A673 (cell line): Measurements from ENCODE around the gene GNA15. TPM values are rescaled to one million over a fixed set of nuclear protein-coding genes. Genes with fewer than 3 reads are reported as not detected.

Source experiments
- BruUV-seq: library from RNA; stranded (reverse); fragments of 400-500 nt; replicated peaks from 2 replicates; lab custom pipeline; 2021; lab: Mats Ljungman, UMichigan
- CTCF ChIA-PET: fragments of 300-600 bp; sonication (Branson Sonifier 250); formaldehyde crosslinking; loops from one replicate; lab custom pipeline; 2022; ENCODE audit warnings: antibody characterized with exemption; lab: Charles Lee
- POLR2A ChIA-PET: fragments of 300-600 bp; sonication (Branson Sonifier 250); formaldehyde crosslinking; loops from one replicate; lab custom pipeline; 2022; ENCODE audit warnings: antibody characterized with exemption; ENCODE audit not compliant: low non-redundant PET; lab: Charles Lee
- DNase-seq: peaks from one replicate; pipeline ENCODE4 v3.0.0-alpha.2; 2015; ENCODE audit warnings: low spot score
- H3K27ac ChIP-seq: fragments of 200-600 bp; sonication (generic); 2 replicates; pipeline ENCODE4 v1.5.1; 2016; ENCODE audit warnings: mixed run types, low read depth, mild to moderate bottlenecking, mixed read lengths, antibody characterized with exemption, low read length; ENCODE audit not compliant: poor library complexity, severe bottlenecking
- H3K27me3 ChIP-seq: fragments of 200-600 bp; sonication (generic); replicated peaks from 2 replicates; pipeline ENCODE4 v1.6.1; 2017; ENCODE audit warnings: mixed run types, low read depth, mild to moderate bottlenecking, mixed read lengths, antibody characterized with exemption, low read length; ENCODE audit not compliant: insufficient read depth, poor library complexity
- H3K36me3 ChIP-seq: fragments of 200-600 bp; sonication (generic); 2 replicates; pipeline ENCODE4 v1.6.1; 2016; ENCODE audit warnings: mixed run types, mild to moderate bottlenecking, mixed read lengths, antibody characterized with exemption, low read length; ENCODE audit not compliant: insufficient read depth, poor library complexity, severe bottlenecking
- H3K4me1 ChIP-seq: fragments of 200-600 bp; sonication (generic); 2 replicates; pipeline ENCODE4 v1.6.1; 2017; ENCODE audit warnings: mixed run types, mild to moderate bottlenecking, mixed read lengths, antibody characterized with exemption, low read length; ENCODE audit not compliant: insufficient read depth, poor library complexity, severe bottlenecking
- H3K4me3 ChIP-seq: fragments of 200-600 bp; sonication (generic); 2 replicates; pipeline ENCODE4 v1.5.1; 2016; ENCODE audit warnings: low read depth, mixed run types, mild to moderate bottlenecking, mixed read lengths, low read length; ENCODE audit not compliant: poor library complexity, severe bottlenecking
- H3K9me3 ChIP-seq: fragments of 200-600 bp; sonication (generic); 2 replicates; pipeline ENCODE4 v1.6.1; 2016; ENCODE audit warnings: mixed run types, low read depth, mild to moderate bottlenecking, mixed read lengths, antibody characterized with exemption, low read length; ENCODE audit not compliant: poor library complexity, severe bottlenecking
- EZH2 ChIP-seq: fragments of 200-600 bp; sonication (generic); IDR thresholded peaks from 2 replicates; pipeline ENCODE4 v1.6.1; 2017; ENCODE audit warnings: borderline replicate concordance, low read depth, mild to moderate bottlenecking, mixed read lengths, antibody characterized with exemption, low read length; ENCODE audit not compliant: poor library complexity, severe bottlenecking
- intact Hi-C: fragments of 100-400 bp; cut with micrococcal nuclease; formaldehyde crosslinking; loops from one replicate; pipeline ENCODE4 v1.10.0; 2022; ENCODE audit not compliant: unreplicated experiment
- total RNA-seq: library from RNA; stranded (reverse); gene quantifications from 2 replicates; pipeline ENCODE4 v1.2.3, GENCODE V29; 2021
- TF ChIP-seq, protein P1 (sequence below): fragments of 300-800, 200-600 bp; sonication (generic); conservative IDR thresholded peaks from 2 replicates; pipeline ENCODE4 v1.5.1; 2017; ENCODE audit warnings: low read depth, mild to moderate bottlenecking, antibody characterized with exemption, low read length, moderate library complexity, mixed read lengths

GNA15 gene
- total RNA-seq, 1 experiment from 2014 or later, result 0.26 TPM

- H3K27ac ChIP-seq, result no peak overlapping the region
- TF ChIP-seq, protein P1, sequence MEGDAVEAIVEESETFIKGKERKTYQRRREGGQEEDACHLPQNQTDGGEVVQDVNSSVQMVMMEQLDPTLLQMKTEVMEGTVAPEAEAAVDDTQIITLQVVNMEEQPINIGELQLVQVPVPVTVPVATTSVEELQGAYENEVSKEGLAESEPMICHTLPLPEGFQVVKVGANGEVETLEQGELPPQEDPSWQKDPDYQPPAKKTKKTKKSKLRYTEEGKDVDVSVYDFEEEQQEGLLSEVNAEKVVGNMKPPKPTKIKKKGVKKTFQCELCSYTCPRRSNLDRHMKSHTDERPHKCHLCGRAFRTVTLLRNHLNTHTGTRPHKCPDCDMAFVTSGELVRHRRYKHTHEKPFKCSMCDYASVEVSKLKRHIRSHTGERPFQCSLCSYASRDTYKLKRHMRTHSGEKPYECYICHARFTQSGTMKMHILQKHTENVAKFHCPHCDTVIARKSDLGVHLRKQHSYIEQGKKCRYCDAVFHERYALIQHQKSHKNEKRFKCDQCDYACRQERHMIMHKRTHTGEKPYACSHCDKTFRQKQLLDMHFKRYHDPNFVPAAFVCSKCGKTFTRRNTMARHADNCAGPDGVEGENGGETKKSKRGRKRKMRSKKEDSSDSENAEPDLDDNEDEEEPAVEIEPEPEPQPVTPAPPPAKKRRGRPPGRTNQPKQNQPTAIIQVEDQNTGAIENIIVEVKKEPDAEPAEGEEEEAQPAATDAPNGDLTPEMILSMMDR, result no peak
- no peak for TF ChIP-seq EZH2
- H3K27me3 ChIP-seq, result no peaks in the 10 kb centered on the region
- no peak overlapping the region for H3K4me3 ChIP-seq
- no peak for DNase-seq
- H3K9me3 ChIP-seq, result no peaks in the 10 kb centered on the region
- CTCF ChIA-PET, result no interaction called here
- intact Hi-C loops, result no loop called here
- POLR2A ChIA-PET, result no interaction called here
- BruUV-seq, result no TSS peak
- peaks cover 17% of the 10 kb centered on the region for H3K4me1 ChIP-seq
- no peaks in the 10 kb centered on the region for H3K36me3 ChIP-seq
Observed at GRCh38 chr19:3136684-3137055, 837 bp downstream of the GNA15 start.

DNA sequence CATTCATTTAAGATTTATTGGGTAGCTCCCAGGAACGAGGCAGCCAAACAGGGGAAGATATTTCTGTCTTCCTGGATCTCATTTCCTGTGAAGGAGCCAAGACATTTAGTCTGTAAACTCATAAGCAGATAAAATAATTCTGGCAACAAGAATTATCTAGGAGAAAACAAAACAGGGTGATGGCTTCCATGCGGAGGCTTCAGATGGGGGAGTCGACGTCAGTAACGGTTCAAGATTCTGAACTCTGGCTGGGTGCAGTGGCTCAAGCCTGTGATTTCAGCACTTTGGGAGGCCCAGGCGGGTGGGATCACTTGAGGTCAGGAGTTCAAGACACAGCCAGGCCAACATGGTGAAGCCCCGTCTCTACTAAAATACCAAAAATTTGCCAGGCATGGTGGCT lies 1.3 kb downstream of the GNA15 start:
- POLR2A ChIA-PET, result no interaction called here
- TF ChIP-seq, protein P1, result no peak
- BruUV-seq, result no TSS peak

GRCh38 chr19:3138268-3138667 lies 2.4 kb downstream of the GNA15 start:
- Histone ChIP-seq H3K4me1 (peaks cover 7% of the 10 kb centered on the region), H3K4me3 (no peak overlapping the region), H3K9me3 (no peaks in the 10 kb centered on the region), H3K27ac (no peak overlapping the region), H3K36me3 (no peaks in the 10 kb centered on the region), H3K27me3 (no peaks in the 10 kb centered on the region)
- intact Hi-C loops, result no loop called here
- no peak for DNase-seq
- no TSS peak for BruUV-seq
- ChIA-PET CTCF (no interaction called here), POLR2A (interaction anchor here (0.7 kb wide), 1 partner anchor 134 kb away, joined by 4 read pairs; no protein-coding TSS in a partner anchor)
- TF ChIP-seq, protein P1, result no peak
- TF ChIP-seq EZH2, result no peak

More for the DNA sequence above, 1.3 kb downstream of the GNA15 start:
- Histone ChIP-seq H3K4me3 (no peak overlapping the region), H3K27ac (no peak overlapping the region), H3K36me3 (no peaks in the 10 kb centered on the region), H3K27me3 (no peaks in the 10 kb centered on the region), H3K4me1 (peaks cover 17% of the 10 kb centered on the region), H3K9me3 (no peaks in the 10 kb centered on the region)
- intact Hi-C loops, result no loop called here
- CTCF ChIA-PET, result no interaction called here
- DNase-seq, result no peak
